ENCODE data around the gene SPATA20.

Gene SPATA20

GRCh38 chr17:50546701-50547034, 306 bp upstream of the SPATA20 start:
- no peak overlapping the region; the same call in 1 of the 2 replicates for H3K27ac ChIP-seq
- no peaks in the 10 kb centered on the region for H3K27me3 ChIP-seq
- H3K4me3 ChIP-seq: peak overlapping the region; percentile 68

GRCh38 chr17:50547736-50548083, 736 bp downstream of the SPATA20 start:
- Histone ChIP-seq H3K4me1 (peaks cover 20% of the 10 kb centered on the region), H4K20me1 (no peaks in the 10 kb centered on the region), H3K9ac (no peak overlapping the region; the same call in 1 of the 2 replicates), H3K36me3 (no peaks in the 10 kb centered on the region), H3K27ac (no peak overlapping the region), H3K27me3 (no peaks in the 10 kb centered on the region), H3K4me3 (no peak overlapping the region; the same call in 1 of the 2 replicates), H3K9me3 (no peaks in the 10 kb centered on the region), H3K4me2 (peak overlapping the region; percentile 89)
- no peak for TF ChIP-seq Cebpa-rat (IDR thresholded peaks at IDR 0.05)

More at GRCh38 chr17:50546701-50547034, 306 bp upstream of the SPATA20 start:
- TF ChIP-seq Cebpa-rat (IDR thresholded peaks at IDR 0.05): no peak
- peak overlapping the region; percentile 78; the same call in 1 of the 2 replicates for H3K9ac ChIP-seq
- no peaks in the 10 kb centered on the region for H3K9me3 ChIP-seq
- H3K4me1 ChIP-seq: peaks cover 26% of the 10 kb centered on the region
- H3K36me3 ChIP-seq: no peaks in the 10 kb centered on the region
- H4K20me1 ChIP-seq: no peaks in the 10 kb centered on the region
- peak overlapping the region; percentile 89 for H3K4me2 ChIP-seq

DNA sequence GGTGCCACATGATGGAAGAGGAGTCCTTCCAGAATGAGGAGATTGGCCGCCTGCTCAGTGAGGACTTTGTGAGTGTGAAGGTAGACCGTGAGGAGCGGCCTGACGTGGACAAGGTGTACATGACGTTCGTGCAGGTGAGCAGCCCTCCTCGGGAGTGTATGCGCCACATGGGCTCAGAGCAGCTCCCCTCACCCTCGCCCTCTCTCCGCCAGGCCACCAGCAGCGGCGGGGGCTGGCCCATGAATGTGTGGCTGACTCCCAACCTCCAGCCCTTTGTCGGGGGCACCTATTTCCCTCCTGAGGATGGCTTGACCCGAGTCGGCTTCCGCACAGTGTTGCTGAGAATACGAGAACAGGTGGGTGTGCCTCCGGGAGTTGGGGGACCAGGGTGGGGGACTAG, 1.9 kb downstream of the SPATA20 start:
- H3K27ac ChIP-seq: no peak overlapping the region
- H3K27me3 ChIP-seq: no peaks in the 10 kb centered on the region
- H3K36me3 ChIP-seq: no peaks in the 10 kb centered on the region
- no peak overlapping the region for H3K4me3 ChIP-seq
- no peaks in the 10 kb centered on the region for H3K9me3 ChIP-seq
- no peak overlapping the region for H3K4me2 ChIP-seq
- peaks cover 9% of the 10 kb centered on the region for H3K4me1 ChIP-seq
- no peaks in the 10 kb centered on the region for H4K20me1 ChIP-seq
- no peak overlapping the region for H3K9ac ChIP-seq
- TF ChIP-seq Cebpa-rat (IDR thresholded peaks at IDR 0.05): no peak

GRCh38 chr17:50549256-50549941, 2.4 kb downstream of the SPATA20 start:
- H3K4me2 ChIP-seq: no peak overlapping the region
- no peak overlapping the region for H3K27ac ChIP-seq
- H3K4me1 ChIP-seq: peaks cover 8% of the 10 kb centered on the region
- no peaks in the 10 kb centered on the region for H4K20me1 ChIP-seq
- H3K36me3 ChIP-seq: no peaks in the 10 kb centered on the region
- H3K4me3 ChIP-seq: no peak overlapping the region
- H3K27me3 ChIP-seq: no peaks in the 10 kb centered on the region
- H3K9ac ChIP-seq: no peak overlapping the region
- no peaks in the 10 kb centered on the region for H3K9me3 ChIP-seq
- TF ChIP-seq Cebpa-rat (IDR thresholded peaks at IDR 0.05): no peak

DNA sequence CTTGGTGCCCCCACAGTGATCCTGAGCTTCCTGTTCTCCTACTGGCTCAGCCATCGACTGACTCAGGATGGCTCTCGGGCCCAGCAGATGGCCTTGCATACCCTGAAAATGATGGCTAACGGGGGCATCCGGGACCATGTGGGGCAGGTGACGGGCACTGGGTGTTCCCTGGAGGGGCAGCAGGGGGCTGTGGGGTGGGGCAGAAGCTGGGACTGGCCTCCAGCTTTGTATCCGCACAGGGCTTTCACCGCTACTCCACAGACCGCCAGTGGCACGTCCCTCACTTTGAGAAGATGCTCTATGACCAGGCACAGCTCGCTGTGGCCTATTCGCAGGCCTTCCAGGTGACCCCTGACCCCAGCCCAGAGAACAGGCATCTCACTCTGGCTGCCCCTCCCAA, 3.0 kb downstream of the SPATA20 start:
- Histone ChIP-seq H3K4me2 (no peak overlapping the region), H3K36me3 (no peaks in the 10 kb centered on the region), H3K9ac (no peak overlapping the region), H3K4me1 (peaks cover 8% of the 10 kb centered on the region), H3K4me3 (no peak overlapping the region), H3K27me3 (no peaks in the 10 kb centered on the region), H3K27ac (no peak overlapping the region), H3K9me3 (no peaks in the 10 kb centered on the region), H4K20me1 (no peaks in the 10 kb centered on the region)
- TF ChIP-seq Cebpa-rat (IDR thresholded peaks at IDR 0.05): no peak

GRCh38 chr17:50550661-50551432, 3.9 kb downstream of the SPATA20 start:
- Histone ChIP-seq H3K4me1 (peaks cover 8% of the 10 kb centered on the region), H4K20me1 (no peaks in the 10 kb centered on the region), H3K4me3 (no peak overlapping the region), H3K9me3 (no peaks in the 10 kb centered on the region), H3K36me3 (no peaks in the 10 kb centered on the region), H3K27ac (no peak overlapping the region), H3K27me3 (peaks cover under 1% of the 10 kb centered on the region; the same call in 1 of the 2 replicates), H3K4me2 (no peak overlapping the region), H3K9ac (no peak overlapping the region)
- no peak for TF ChIP-seq Cebpa-rat (IDR thresholded peaks at IDR 0.05)

DNA sequence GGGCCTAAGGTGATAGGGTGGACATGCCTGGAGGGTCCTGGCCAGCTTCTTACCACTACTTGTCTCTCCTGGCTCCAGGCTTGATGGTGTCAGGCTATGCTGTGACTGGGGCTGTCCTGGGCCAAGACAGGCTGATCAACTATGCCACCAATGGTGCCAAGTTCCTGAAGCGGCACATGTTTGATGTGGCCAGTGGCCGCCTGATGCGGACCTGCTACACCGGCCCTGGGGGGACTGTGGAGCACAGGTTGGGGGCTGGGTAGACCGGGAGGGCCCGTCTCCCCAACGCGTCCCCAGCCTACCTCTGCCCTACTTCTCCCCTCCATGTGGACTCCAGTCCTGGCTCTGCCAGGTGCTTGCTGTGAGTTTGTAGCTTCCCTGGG, 4.5 kb downstream of the SPATA20 start:
- Histone ChIP-seq H3K9ac (no peak overlapping the region), H3K27me3 (peaks cover 5% of the 10 kb centered on the region; the same call in 1 of the 2 replicates), H3K27ac (no peak overlapping the region), H4K20me1 (no peaks in the 10 kb centered on the region), H3K4me2 (no peak overlapping the region), H3K9me3 (no peaks in the 10 kb centered on the region), H3K4me3 (no peak overlapping the region), H3K4me1 (peaks cover 8% of the 10 kb centered on the region), H3K36me3 (no peaks in the 10 kb centered on the region)
- no peak for TF ChIP-seq Cebpa-rat (IDR thresholded peaks at IDR 0.05)

GRCh38 chr17:50551884-50552283, 4.9 kb downstream of the SPATA20 start:
- H3K4me1 ChIP-seq: peaks cover 8% of the 10 kb centered on the region
- peaks cover 9% of the 10 kb centered on the region for H3K27me3 ChIP-seq
- H3K4me2 ChIP-seq: no peak overlapping the region
- H3K36me3 ChIP-seq: no peaks in the 10 kb centered on the region
- no peak overlapping the region for H3K27ac ChIP-seq
- no peaks in the 10 kb centered on the region for H4K20me1 ChIP-seq
- H3K4me3 ChIP-seq: no peak overlapping the region
- H3K9ac ChIP-seq: no peak overlapping the region
- no peaks in the 10 kb centered on the region for H3K9me3 ChIP-seq
- no peak for TF ChIP-seq Cebpa-rat (IDR thresholded peaks at IDR 0.05)

DNA sequence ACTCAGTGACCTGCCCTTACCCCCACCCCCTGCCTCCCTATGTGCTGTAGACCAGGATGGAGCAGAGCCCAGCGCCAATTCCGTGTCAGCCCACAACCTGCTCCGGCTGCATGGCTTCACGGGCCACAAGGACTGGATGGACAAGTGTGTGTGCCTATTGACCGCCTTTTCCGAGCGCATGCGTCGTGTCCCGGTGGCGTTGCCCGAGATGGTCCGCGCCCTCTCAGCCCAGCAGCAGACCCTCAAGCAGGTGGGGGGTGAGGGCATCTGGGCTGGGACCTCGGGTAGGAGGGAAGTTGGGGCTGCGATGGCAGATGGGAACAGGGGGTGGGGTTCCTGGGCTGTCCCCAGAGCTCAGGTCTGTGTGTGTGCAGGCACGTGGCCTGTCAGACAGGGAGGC, 7.2 kb downstream of the SPATA20 start:
- H3K4me2 ChIP-seq: no peak overlapping the region
- H3K4me1 ChIP-seq: peaks cover 7% of the 10 kb centered on the region; the same call in 1 of the 2 replicates
- H3K27ac ChIP-seq: no peak overlapping the region
- H4K20me1 ChIP-seq: peaks cover 15% of the 10 kb centered on the region
- H3K9me3 ChIP-seq: no peaks in the 10 kb centered on the region
- H3K9ac ChIP-seq: no peak overlapping the region
- H3K36me3 ChIP-seq: no peaks in the 10 kb centered on the region
- H3K4me3 ChIP-seq: no peak overlapping the region
- peaks cover 32% of the 10 kb centered on the region for H3K27me3 ChIP-seq
- TF ChIP-seq Cebpa-rat (IDR thresholded peaks at IDR 0.05): no peak

- Histone ChIP-seq H4K20me1 (peaks cover 33% of the 10 kb centered on the region), H3K4me2 (no peak overlapping the region), H3K9me3 (no peaks in the 10 kb centered on the region), H3K4me3 (no peak overlapping the region), H3K9ac (no peak overlapping the region), H3K4me1 (peaks cover 25% of the 10 kb centered on the region), H3K27ac (no peak overlapping the region), H3K27me3 (peaks cover 57% of the 10 kb centered on the region), H3K36me3 (no peaks in the 10 kb centered on the region)
- TF ChIP-seq Cebpa-rat (IDR thresholded peaks at IDR 0.05): no peak
These were observed 9.8 kb downstream of the SPATA20 start for GRCh38 chr17:50556803-50557202.

All from BLaER1 (cell line).